Nephron (organoid): ENCODE measurements around the gene PRMT2.

ENCODE experiments used
- H3K27ac Mint-ChIP-seq, 3 experiments: 2 replicates each; pipeline ENCODE4 v1.8.0; 2020; ENCODE audit warnings: mixed read lengths in 3 of 3, mild to moderate bottlenecking in 2 of 3, moderate library complexity in 1 of 3
- H3K27me3 Mint-ChIP-seq: 2 replicates; pipeline ENCODE4 v1.8.0; 2021; ENCODE audit warnings: low read depth, mild to moderate bottlenecking, moderate library complexity, mixed read lengths
- H3K36me3 Mint-ChIP-seq: 2 replicates; pipeline ENCODE4 v1.8.0; 2020; ENCODE audit warnings: low read depth, mixed read lengths
- H3K4me1 Mint-ChIP-seq: 2 replicates; pipeline ENCODE4 v1.8.0; 2020; ENCODE audit warnings: mixed read lengths
- H3K4me3 Mint-ChIP-seq, 3 experiments: 2 replicates each; pipeline ENCODE4 v1.8.0; 2020; ENCODE audit warnings: mild to moderate bottlenecking in 3 of 3, mixed read lengths in 3 of 3, moderate library complexity in 2 of 3
- H3K9me3 Mint-ChIP-seq: 2 replicates; pipeline ENCODE4 v1.8.0; 2020; ENCODE audit warnings: mixed read lengths
- CTCF ChIP-seq, 3 experiments: fragments of 200-600 bp; sonication (generic); IDR thresholded peaks; one replicate each; pipeline ENCODE4 v1.5.0; 2021; ENCODE audit warnings: antibody characterized with exemption in 3 of 3; ENCODE audit not compliant: unreplicated experiment in 3 of 3

PRMT2 gene

GRCh38 chr21:46646541-46647154 is 11.2 kb downstream of the PRMT2 start:
- Mint-ChIP-seq H3K27ac (peak overlapping the region in 2 of 3 experiments; percentile 15 to 65), H3K4me1 (peaks cover 15% of the 10 kb centered on the region), H3K36me3 (peaks cover 87% of the 10 kb centered on the region), H3K4me3 (no peak overlapping the region), H3K9me3 (no peaks in the 10 kb centered on the region), H3K27me3 (no peaks in the 10 kb centered on the region)
- no peak for TF ChIP-seq CTCF (IDR thresholded peaks at IDR 0.05; ENCODE audit: unreplicated experiment in 3 of 3)

- H3K36me3 Mint-ChIP-seq, result peaks cover 96% of the 10 kb centered on the region
- peaks cover 15% of the 10 kb centered on the region for H3K4me1 Mint-ChIP-seq
- H3K9me3 Mint-ChIP-seq, result peaks cover 9% of the 10 kb centered on the region
- TF ChIP-seq CTCF (IDR thresholded peaks at IDR 0.05; ENCODE audit: unreplicated experiment in 3 of 3), result no peak
- H3K27me3 Mint-ChIP-seq, result no peaks in the 10 kb centered on the region
- H3K4me3 Mint-ChIP-seq, result no peak overlapping the region
- H3K27ac Mint-ChIP-seq, result no peak overlapping the region
These were observed 13.1 kb downstream of the PRMT2 start for GRCh38 chr21:46648539-46648938.

GRCh38 chr21:46649356-46649755 is 13.9 kb downstream of the PRMT2 start:
- Mint-ChIP-seq H3K4me1 (peaks cover 15% of the 10 kb centered on the region), H3K27ac (no peak overlapping the region), H3K27me3 (no peaks in the 10 kb centered on the region), H3K9me3 (peaks cover 17% of the 10 kb centered on the region), H3K36me3 (peaks cover 96% of the 10 kb centered on the region), H3K4me3 (no peak overlapping the region)
- no peak for TF ChIP-seq CTCF (IDR thresholded peaks at IDR 0.05; ENCODE audit: unreplicated experiment in 3 of 3)

GRCh38 chr21:46650476-46651098 is 15.1 kb downstream of the PRMT2 start:
- peaks cover 15% of the 10 kb centered on the region for H3K4me1 Mint-ChIP-seq

GRCh38 chr21:46651121-46651520 is 15.6 kb downstream of the PRMT2 start:
- H3K27ac Mint-ChIP-seq, result no peak overlapping the region
- H3K27me3 Mint-ChIP-seq, result no peaks in the 10 kb centered on the region
- H3K9me3 Mint-ChIP-seq, result peaks cover 33% of the 10 kb centered on the region
- H3K36me3 Mint-ChIP-seq, result peaks cover 97% of the 10 kb centered on the region
- no peak overlapping the region for H3K4me3 Mint-ChIP-seq
- peaks cover 14% of the 10 kb centered on the region for H3K4me1 Mint-ChIP-seq
- no peak for TF ChIP-seq CTCF (IDR thresholded peaks at IDR 0.05; ENCODE audit: unreplicated experiment in 3 of 3)

More at GRCh38 chr21:46650476-46651098, 15.1 kb downstream of the PRMT2 start:
- no peak for TF ChIP-seq CTCF (IDR thresholded peaks at IDR 0.05; ENCODE audit: unreplicated experiment in 3 of 3)
- Mint-ChIP-seq H3K27me3 (no peaks in the 10 kb centered on the region), H3K4me3 (no peak overlapping the region), H3K9me3 (peaks cover 28% of the 10 kb centered on the region), H3K27ac (no peak overlapping the region), H3K36me3 (peaks cover 97% of the 10 kb centered on the region)

GRCh38 chr21:46655230-46655629 is 19.8 kb downstream of the PRMT2 start:
- no peaks in the 10 kb centered on the region for H3K27me3 Mint-ChIP-seq

More at GRCh38 chr21:46655230-46655629, 19.8 kb downstream of the PRMT2 start:
- Mint-ChIP-seq H3K27ac (no peak overlapping the region), H3K4me1 (peaks cover 1% of the 10 kb centered on the region), H3K4me3 (no peak overlapping the region), H3K36me3 (peaks cover 94% of the 10 kb centered on the region), H3K9me3 (peaks cover 46% of the 10 kb centered on the region)
- TF ChIP-seq CTCF (IDR thresholded peaks at IDR 0.05; ENCODE audit: unreplicated experiment in 3 of 3), result no peak
